Panc1 (cell line): Measurements from ENCODE around the gene PLEKHG4B. TPM values are rescaled to one million over a fixed set of nuclear protein-coding genes. Genes with fewer than 3 reads are reported as not detected.
"Not testable (repeated sequence)": the region's sequence is repeated elsewhere in the genome, so short reads cannot be mapped to it uniquely, and the experiment has no call there.

ENCODE experiments used
- ATAC-seq: fragments of 200-7000 bp; cut with Tn5 transposase; 2 replicates; pipeline ENCODE4 v1.9.1; 2020; ENCODE audit warnings: mild to moderate bottlenecking, moderate library complexity
- BruUV-seq: library from RNA; stranded (reverse); fragments of 400-500 nt; replicated peaks from 2 replicates; lab custom pipeline; 2021; lab: Mats Ljungman, UMichigan
- CTCF ChIA-PET: fragments of 300-600 bp; sonication (Branson Sonifier 250); formaldehyde crosslinking; loops from one replicate; lab custom pipeline; 2022; ENCODE audit warnings: antibody characterized with exemption; lab: Charles Lee
- POLR2A ChIA-PET: fragments of 300-600 bp; sonication (Branson Sonifier 250); formaldehyde crosslinking; loops from one replicate; lab custom pipeline; 2022; ENCODE audit warnings: antibody characterized with exemption; lab: Charles Lee
- DNase-seq: peaks from one replicate; pipeline ENCODE4 v3.0.0-alpha.2; 2010; ENCODE audit warnings: low read depth, low spot score
- H3K27ac ChIP-seq: 2 replicates; pipeline ENCODE4 v1.5.1; 2011; ENCODE audit warnings: mild to moderate bottlenecking, low read length, inconsistent platforms
- H3K27me3 ChIP-seq: fragments of 200-500 bp; sonication (Bioruptor generic); 2 replicates; pipeline ENCODE4 v1.6.0; 2014; ENCODE audit warnings: low read length, inconsistent platforms; ENCODE audit not compliant: control insufficient read depth, insufficient read depth
- H3K36me3 ChIP-seq: fragments of 200-500 bp; sonication (Bioruptor generic); 2 replicates; pipeline ENCODE4 v1.5.1; 2014; ENCODE audit warnings: inconsistent platforms, mild to moderate bottlenecking, low read length, moderate library complexity; ENCODE audit not compliant: control insufficient read depth, insufficient read depth
- H3K4me1 ChIP-seq: 2 replicates; pipeline ENCODE4 v1.5.1; 2011; ENCODE audit warnings: inconsistent platforms, mild to moderate bottlenecking, low read length, moderate library complexity; ENCODE audit not compliant: control insufficient read depth, insufficient read depth
- H3K4me3 ChIP-seq, 2 experiments: 2 replicates each; pipeline ENCODE4 v1.5.1; 2011 to 2012; ENCODE audit warnings: low read depth in 2 of 2, low read length in 2 of 2, mild to moderate bottlenecking in 2 of 2, inconsistent platforms in 1 of 2, moderate library complexity in 1 of 2
- H3K9me3 ChIP-seq: fragments of 200-500 bp; sonication (Bioruptor generic); 2 replicates; pipeline ENCODE4 v1.5.1; 2014; ENCODE audit warnings: low read depth, mild to moderate bottlenecking, inconsistent platforms, low read length, moderate library complexity; ENCODE audit not compliant: control insufficient read depth, insufficient read depth
- POLR2AphosphoS5 ChIP-seq: IDR thresholded peaks from 2 replicates; pipeline ENCODE4 v1.6.1; 2012; ENCODE audit warnings: mild to moderate bottlenecking, low read depth, low read length, moderate library complexity
- SIN3A ChIP-seq: IDR thresholded peaks from 2 replicates; pipeline ENCODE4 v1.6.1; 2012; ENCODE audit warnings: low read depth, mild to moderate bottlenecking, low read length, moderate library complexity, borderline replicate concordance; ENCODE audit not compliant: insufficient read depth
- in situ Hi-C: cut with HindIII; loops from 2 replicates; pipeline ENCODE4 v1.10.0; 2016; ENCODE audit warnings: low sequenced_read_pairs, low pct_unique_long_range_greater_than_20kb
- intact Hi-C: fragments of 100-400 bp; cut with micrococcal nuclease; formaldehyde crosslinking; loops from one replicate; pipeline ENCODE4 v1.10.0; 2022; ENCODE audit not compliant: unreplicated experiment
- total RNA-seq: library from RNA; stranded (reverse); gene quantifications from one replicate; pipeline ENCODE4 v1.2.1, GENCODE V29; 2021; ENCODE audit not compliant: unreplicated experiment
- TF ChIP-seq, protein P1 (sequence below), 2 experiments: IDR thresholded peaks; 2 replicates each; pipeline ENCODE4 v1.6.1; 2011 to 2012; ENCODE audit warnings: low read depth in 2 of 2, control low read depth in 1 of 2, low read length in 1 of 2, mild to moderate bottlenecking in 1 of 2, moderate library complexity in 1 of 2; ENCODE audit not compliant: insufficient read depth in 1 of 2
- TF ChIP-seq, protein P2 (sequence below): fragments of 450-650 bp; IDR thresholded peaks from 2 replicates; pipeline ENCODE4 v1.5.1; 2017; ENCODE audit warnings: mild to moderate bottlenecking

PLEKHG4B gene
- total RNA-seq, 1 experiment from 2014 or later = 8.9 TPM

DNA sequence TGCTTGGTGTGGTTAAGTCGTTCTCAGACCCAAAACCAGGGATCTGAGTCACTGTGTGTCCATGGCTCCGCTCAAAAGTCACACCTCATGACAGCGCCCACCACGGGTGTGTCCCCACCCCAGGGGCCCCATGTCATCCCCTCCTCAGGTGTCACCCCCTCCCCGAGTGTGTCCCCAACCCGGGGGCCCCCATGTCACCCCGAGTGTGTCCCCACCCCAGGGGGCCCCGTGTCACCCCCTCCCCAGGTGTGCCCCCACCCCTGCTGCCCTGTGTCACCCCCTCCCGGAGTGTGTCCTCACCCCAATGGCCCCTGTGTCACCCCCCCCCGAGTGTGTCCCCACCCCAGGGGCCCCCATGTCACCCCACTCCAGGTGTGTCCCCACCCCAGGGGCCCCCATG lies 104.4 kb downstream of the PLEKHG4B start:
- BruUV-seq = no TSS peak
- ATAC-seq = no peak
- ChIA-PET CTCF (no interaction called here), POLR2A (no interaction called here)
- TF ChIP-seq, protein P1, sequence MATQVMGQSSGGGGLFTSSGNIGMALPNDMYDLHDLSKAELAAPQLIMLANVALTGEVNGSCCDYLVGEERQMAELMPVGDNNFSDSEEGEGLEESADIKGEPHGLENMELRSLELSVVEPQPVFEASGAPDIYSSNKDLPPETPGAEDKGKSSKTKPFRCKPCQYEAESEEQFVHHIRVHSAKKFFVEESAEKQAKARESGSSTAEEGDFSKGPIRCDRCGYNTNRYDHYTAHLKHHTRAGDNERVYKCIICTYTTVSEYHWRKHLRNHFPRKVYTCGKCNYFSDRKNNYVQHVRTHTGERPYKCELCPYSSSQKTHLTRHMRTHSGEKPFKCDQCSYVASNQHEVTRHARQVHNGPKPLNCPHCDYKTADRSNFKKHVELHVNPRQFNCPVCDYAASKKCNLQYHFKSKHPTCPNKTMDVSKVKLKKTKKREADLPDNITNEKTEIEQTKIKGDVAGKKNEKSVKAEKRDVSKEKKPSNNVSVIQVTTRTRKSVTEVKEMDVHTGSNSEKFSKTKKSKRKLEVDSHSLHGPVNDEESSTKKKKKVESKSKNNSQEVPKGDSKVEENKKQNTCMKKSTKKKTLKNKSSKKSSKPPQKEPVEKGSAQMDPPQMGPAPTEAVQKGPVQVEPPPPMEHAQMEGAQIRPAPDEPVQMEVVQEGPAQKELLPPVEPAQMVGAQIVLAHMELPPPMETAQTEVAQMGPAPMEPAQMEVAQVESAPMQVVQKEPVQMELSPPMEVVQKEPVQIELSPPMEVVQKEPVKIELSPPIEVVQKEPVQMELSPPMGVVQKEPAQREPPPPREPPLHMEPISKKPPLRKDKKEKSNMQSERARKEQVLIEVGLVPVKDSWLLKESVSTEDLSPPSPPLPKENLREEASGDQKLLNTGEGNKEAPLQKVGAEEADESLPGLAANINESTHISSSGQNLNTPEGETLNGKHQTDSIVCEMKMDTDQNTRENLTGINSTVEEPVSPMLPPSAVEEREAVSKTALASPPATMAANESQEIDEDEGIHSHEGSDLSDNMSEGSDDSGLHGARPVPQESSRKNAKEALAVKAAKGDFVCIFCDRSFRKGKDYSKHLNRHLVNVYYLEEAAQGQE (IDR thresholded peaks at IDR 0.05; ENCODE audit: insufficient read depth in 1 of 2, low read depth in 2 of 2, low read length in 1 of 2) = no peak
- TF ChIP-seq SIN3A = no peak
- TF ChIP-seq, protein P2, sequence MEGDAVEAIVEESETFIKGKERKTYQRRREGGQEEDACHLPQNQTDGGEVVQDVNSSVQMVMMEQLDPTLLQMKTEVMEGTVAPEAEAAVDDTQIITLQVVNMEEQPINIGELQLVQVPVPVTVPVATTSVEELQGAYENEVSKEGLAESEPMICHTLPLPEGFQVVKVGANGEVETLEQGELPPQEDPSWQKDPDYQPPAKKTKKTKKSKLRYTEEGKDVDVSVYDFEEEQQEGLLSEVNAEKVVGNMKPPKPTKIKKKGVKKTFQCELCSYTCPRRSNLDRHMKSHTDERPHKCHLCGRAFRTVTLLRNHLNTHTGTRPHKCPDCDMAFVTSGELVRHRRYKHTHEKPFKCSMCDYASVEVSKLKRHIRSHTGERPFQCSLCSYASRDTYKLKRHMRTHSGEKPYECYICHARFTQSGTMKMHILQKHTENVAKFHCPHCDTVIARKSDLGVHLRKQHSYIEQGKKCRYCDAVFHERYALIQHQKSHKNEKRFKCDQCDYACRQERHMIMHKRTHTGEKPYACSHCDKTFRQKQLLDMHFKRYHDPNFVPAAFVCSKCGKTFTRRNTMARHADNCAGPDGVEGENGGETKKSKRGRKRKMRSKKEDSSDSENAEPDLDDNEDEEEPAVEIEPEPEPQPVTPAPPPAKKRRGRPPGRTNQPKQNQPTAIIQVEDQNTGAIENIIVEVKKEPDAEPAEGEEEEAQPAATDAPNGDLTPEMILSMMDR = no peak
- H3K4me3 ChIP-seq = no peak overlapping the region
- no peak for DNase-seq
- no peaks in the 10 kb centered on the region for H3K36me3 ChIP-seq
- no peaks in the 10 kb centered on the region for H3K27me3 ChIP-seq
- peaks cover 14% of the 10 kb centered on the region for H3K4me1 ChIP-seq
- intact Hi-C loops = no loop called here
- H3K27ac ChIP-seq = no peak overlapping the region
- in situ Hi-C loops = no loop called here
- H3K9me3 ChIP-seq = no peaks in the 10 kb centered on the region

DNA sequence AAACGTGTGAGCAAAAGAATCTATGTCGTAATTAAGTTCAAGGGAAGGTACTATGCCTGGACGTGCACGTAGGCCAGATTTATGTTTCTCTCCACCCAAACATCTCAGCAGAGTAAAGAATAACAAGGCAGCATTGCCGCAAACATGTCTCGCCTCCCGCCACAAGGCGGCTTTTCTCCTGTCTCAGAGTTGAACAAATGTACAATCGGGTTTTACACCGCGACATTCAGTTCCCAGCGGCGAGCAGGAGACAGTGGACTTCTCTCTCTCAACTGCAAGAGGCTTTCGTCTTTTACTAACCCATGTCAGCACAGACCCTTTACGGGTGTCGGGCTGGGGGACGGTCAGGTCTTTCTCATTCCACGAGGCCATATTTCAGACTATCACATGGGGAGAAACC lies 105.1 kb downstream of the PLEKHG4B start:
- H3K9me3 ChIP-seq, ATAC-seq, POLR2A ChIA-PET, BruUV-seq, CTCF ChIA-PET, intact Hi-C loops, DNase-seq, H3K27me3 ChIP-seq, in situ Hi-C loops, H3K36me3 ChIP-seq, H3K4me3 ChIP-seq, H3K27ac ChIP-seq: not testable (repeated sequence)
- H3K4me1 ChIP-seq = peaks cover 11% of the 10 kb centered on the region; the same call in 1 of the 2 replicates

DNA sequence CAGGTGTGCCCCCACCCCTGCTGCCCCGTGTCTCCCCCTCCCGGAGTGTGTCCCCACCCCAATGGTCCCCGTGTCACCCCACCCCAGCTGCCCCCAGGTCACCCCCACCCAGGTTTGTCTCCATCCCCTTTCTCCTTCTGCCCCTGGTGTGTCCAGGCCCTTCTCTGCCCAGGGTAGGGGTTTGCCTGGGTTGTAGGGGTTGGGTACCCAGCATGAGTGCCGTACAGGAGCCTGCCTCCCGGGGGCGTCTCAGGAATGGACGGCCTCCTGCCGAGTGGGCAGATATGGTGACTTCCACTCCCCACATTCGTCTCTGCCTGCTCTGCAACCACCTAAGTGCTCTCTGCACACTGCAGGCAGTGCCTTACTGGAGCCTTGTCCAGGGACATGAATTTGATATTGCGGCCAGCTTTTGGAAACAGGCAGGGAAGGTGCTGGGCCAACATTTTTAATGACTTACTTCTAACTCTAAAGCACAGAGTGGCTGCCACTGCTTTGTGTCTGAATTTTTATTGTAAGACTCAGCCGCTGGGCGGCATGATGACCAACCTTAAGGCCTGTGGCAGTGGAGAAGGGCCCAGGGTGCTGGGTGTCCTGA lies 106.0 kb downstream of the PLEKHG4B start:
- no peak overlapping the region for H3K4me3 ChIP-seq
- no peaks in the 10 kb centered on the region for H3K36me3 ChIP-seq
- TF ChIP-seq, protein P2 = no peak
- no peak for TF ChIP-seq POLR2AphosphoS5
- no peak for TF ChIP-seq SIN3A
- DNase-seq = no peak
- H3K27me3 ChIP-seq = no peaks in the 10 kb centered on the region
- no peaks in the 10 kb centered on the region for H3K9me3 ChIP-seq
- intact Hi-C loops (no loop called here), in situ Hi-C loops (no loop called here)
- 0 out of 2 replicates have a peak, but pooled peaks have one; percentile 22 for ATAC-seq
- CTCF ChIA-PET = no interaction called here
- peaks cover 4% of the 10 kb centered on the region; the same call in 1 of the 2 replicates for H3K4me1 ChIP-seq
- no TSS peak for BruUV-seq
- H3K27ac ChIP-seq = no peak overlapping the region
- POLR2A ChIA-PET = no interaction called here
